NB4 (cell line): ENCODE data around the gene HOATZ.

Experiments
- MYC ChIP-seq: IDR thresholded peaks from 2 replicates; pipeline ENCODE4 v1.6.1; 2011; ENCODE audit warnings: low read depth, low read length
- POLR2A ChIP-seq: IDR thresholded peaks from 2 replicates; pipeline ENCODE4 v1.6.1; 2011; ENCODE audit warnings: mild to moderate bottlenecking; ENCODE audit not compliant: insufficient read length; ENCODE audit errors: extremely low read depth
- TF ChIP-seq, protein P1 (sequence below): IDR thresholded peaks from one replicate; pipeline ENCODE4 v1.5.1; 2012; ENCODE audit warnings: low read depth, low read length
- TF ChIP-seq, protein P2 (sequence below): IDR thresholded peaks from 2 replicates; pipeline ENCODE4 v1.6.1; 2011; ENCODE audit warnings: low read depth, low read length

DNA sequence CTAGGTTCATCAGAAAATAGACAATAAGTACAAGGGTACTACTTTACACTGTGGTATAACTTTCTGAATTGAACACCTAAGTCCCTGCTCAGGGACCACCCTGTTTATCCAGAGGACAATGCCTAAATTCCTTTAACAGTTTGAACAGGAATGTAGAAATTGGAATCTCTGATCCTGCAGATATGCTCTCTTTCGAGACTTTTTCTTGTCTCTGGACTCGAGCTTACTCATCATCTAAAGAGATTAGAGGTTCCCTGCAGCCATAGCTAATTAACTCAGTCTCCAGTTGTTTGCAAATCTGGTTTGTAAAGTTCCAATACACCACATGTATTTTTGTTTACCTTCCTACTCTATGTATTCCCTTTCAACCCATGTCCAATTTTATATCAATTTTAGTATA is 1.0 kb downstream of the HOATZ start:
- no peak for TF ChIP-seq POLR2A
- TF ChIP-seq, protein P1, sequence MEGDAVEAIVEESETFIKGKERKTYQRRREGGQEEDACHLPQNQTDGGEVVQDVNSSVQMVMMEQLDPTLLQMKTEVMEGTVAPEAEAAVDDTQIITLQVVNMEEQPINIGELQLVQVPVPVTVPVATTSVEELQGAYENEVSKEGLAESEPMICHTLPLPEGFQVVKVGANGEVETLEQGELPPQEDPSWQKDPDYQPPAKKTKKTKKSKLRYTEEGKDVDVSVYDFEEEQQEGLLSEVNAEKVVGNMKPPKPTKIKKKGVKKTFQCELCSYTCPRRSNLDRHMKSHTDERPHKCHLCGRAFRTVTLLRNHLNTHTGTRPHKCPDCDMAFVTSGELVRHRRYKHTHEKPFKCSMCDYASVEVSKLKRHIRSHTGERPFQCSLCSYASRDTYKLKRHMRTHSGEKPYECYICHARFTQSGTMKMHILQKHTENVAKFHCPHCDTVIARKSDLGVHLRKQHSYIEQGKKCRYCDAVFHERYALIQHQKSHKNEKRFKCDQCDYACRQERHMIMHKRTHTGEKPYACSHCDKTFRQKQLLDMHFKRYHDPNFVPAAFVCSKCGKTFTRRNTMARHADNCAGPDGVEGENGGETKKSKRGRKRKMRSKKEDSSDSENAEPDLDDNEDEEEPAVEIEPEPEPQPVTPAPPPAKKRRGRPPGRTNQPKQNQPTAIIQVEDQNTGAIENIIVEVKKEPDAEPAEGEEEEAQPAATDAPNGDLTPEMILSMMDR = no peak
- TF ChIP-seq, protein P2, sequence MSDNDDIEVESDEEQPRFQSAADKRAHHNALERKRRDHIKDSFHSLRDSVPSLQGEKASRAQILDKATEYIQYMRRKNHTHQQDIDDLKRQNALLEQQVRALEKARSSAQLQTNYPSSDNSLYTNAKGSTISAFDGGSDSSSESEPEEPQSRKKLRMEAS = no peak
- no peak for TF ChIP-seq MYC
